Thoracic aorta (tissue), 2 donors: ENCODE data around the gene SSTR3. TPM values are rescaled to one million over a fixed set of nuclear protein-coding genes. Genes with fewer than 3 reads are reported as not detected.

Experiments used
- ATAC-seq: fragments of 150-250 bp; one replicate; pipeline ENCODE4 v1.8.0; 2017; ENCODE audit warnings: low read depth; ENCODE audit not compliant: insufficient number of reproducible peaks, low FRiP score
- DNase-seq: peaks from one replicate; pipeline ENCODE4 v3.0.0-alpha.2; 2020; ENCODE audit warnings: low spot score
- H3K27ac ChIP-seq, 2 donors: fragments of 200-600 bp; sonication (generic); 1 replicate in 1 of 2; 2 replicates in 1 of 2; pipeline ENCODE4 v1.5.1; 2016; ENCODE audit warnings: mild to moderate bottlenecking in 2 of 2, moderate library complexity in 2 of 2
- H3K27me3 ChIP-seq: fragments of 200-600 bp; sonication (generic); replicated peaks from 2 replicates; pipeline ENCODE4 v1.6.0; 2016; ENCODE audit warnings: mild to moderate bottlenecking; ENCODE audit not compliant: insufficient read depth
- H3K36me3 ChIP-seq: fragments of 200-600 bp; sonication (generic); one replicate; pipeline ENCODE4 v1.5.1; 2016
- H3K4me1 ChIP-seq, 2 donors: fragments of 200-600 bp; sonication (generic); 1 replicate in 1 of 2; 2 replicates in 1 of 2; pipeline versions ENCODE4 v1.5.1 to v1.6.0; 2016; ENCODE audit warnings: low read depth in 2 of 2, mild to moderate bottlenecking in 1 of 2; ENCODE audit not compliant: control insufficient read depth in 1 of 2
- H3K4me3 ChIP-seq: fragments of 200-600 bp; sonication (generic); 2 replicates; pipeline ENCODE4 v1.5.1; 2016; ENCODE audit warnings: mild to moderate bottlenecking
- H3K9me3 ChIP-seq: fragments of 200-600 bp; sonication (generic); 2 replicates; pipeline ENCODE4 v1.5.1; 2016
- total RNA-seq, 2 donors: library from RNA; depleted of rRNA; stranded (reverse); fragments of >200 nt; gene quantifications; one replicate each; pipeline versions ENCODE4 v1.1.0 to v1.2.3, GENCODE V29; 2016
- TF ChIP-seq, protein P1 (sequence below): fragments of 200-600 bp; sonication (generic); IDR thresholded peaks from one replicate; pipeline ENCODE4 v1.5.1; 2019; ENCODE audit warnings: antibody characterized with exemption

The SSTR3 gene
- total RNA-seq, 2 donors from 2014 or later: not detected

DNA sequence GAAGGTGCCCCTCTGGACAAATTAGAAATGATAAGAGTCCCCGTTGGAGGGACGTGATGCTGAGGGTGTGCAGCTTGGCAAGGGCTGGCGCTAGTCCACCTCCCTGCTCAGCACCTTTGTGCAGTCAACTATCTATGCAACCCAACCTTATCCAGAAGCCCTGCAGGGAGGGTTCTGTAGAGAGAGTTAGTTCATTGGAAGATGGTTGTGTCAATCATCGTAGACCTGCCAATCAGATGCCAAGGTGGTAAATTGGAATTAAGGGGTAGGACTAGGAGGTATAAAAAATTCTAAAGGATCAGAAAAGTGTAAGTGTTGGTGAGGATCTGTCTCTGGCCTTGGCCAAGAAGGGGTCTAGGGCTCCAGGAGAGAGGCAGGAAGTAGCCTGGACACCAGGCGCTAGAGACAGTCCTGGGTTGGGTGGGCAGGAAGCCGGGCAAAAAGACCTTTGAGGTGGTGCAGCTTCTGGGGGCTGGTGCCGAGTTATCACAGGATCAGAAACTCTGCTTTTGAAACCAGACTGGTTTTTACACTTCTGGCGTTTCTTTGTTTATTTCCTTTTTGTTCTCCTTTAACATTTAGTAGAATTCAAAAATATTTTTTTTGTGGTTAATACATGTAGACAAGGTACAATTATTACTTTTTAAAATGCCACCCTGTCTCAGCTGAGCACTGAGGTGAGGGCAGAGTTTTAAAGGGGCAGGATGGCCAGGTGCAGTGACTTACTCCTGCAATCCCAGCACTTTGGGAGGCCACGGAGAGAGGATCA lies 25.9 kb downstream of the SSTR3 start:
- DNase-seq (no peak), ATAC-seq (no peak)
- H3K9me3 ChIP-seq: no peaks in the 10 kb centered on the region
- peak overlapping the region in 1 of 2 donors; percentile 82 for H3K27ac ChIP-seq
- peaks cover 24 to 29% of the 10 kb centered on the region in 2 donors for H3K4me1 ChIP-seq
- no peaks in the 10 kb centered on the region for H3K36me3 ChIP-seq
- H3K4me3 ChIP-seq: no peak overlapping the region
- TF ChIP-seq, protein P1, sequence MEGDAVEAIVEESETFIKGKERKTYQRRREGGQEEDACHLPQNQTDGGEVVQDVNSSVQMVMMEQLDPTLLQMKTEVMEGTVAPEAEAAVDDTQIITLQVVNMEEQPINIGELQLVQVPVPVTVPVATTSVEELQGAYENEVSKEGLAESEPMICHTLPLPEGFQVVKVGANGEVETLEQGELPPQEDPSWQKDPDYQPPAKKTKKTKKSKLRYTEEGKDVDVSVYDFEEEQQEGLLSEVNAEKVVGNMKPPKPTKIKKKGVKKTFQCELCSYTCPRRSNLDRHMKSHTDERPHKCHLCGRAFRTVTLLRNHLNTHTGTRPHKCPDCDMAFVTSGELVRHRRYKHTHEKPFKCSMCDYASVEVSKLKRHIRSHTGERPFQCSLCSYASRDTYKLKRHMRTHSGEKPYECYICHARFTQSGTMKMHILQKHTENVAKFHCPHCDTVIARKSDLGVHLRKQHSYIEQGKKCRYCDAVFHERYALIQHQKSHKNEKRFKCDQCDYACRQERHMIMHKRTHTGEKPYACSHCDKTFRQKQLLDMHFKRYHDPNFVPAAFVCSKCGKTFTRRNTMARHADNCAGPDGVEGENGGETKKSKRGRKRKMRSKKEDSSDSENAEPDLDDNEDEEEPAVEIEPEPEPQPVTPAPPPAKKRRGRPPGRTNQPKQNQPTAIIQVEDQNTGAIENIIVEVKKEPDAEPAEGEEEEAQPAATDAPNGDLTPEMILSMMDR: no peak
- H3K27me3 ChIP-seq: no peaks in the 10 kb centered on the region

DNA sequence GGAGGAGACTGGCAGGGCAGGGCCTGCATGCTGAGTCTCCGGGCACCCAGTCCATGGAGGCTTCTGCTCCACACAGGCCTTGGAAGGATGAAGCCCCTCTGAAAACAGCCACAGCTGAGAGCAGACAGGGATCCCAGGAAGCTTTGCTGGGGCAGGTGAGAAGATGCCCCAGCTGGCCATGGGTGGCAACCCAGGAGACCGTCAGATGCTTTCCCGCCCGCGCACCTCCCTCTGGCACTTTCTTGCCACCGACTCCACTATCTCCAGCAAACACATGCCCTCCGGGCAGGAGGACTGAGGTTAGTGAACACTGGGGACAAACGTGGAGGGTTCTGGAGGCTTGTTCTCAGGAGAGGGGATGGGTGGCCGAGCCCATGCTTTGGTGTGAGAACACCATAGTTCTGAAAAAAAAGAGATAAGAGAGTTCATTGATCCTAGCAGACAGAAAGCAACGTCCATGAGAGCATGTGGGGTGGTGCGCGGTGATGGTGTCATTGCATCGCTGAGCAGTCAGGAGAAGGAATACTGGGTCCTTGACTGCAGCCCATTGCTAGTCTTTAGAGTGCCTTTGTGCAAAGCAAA lies 26.5 kb downstream of the SSTR3 start:
- no peak overlapping the region for H3K27ac ChIP-seq
- no peaks in the 10 kb centered on the region for H3K36me3 ChIP-seq
- no peak for DNase-seq
- H3K4me1 ChIP-seq: peaks cover 24 to 29% of the 10 kb centered on the region in 2 donors
- no peaks in the 10 kb centered on the region for H3K9me3 ChIP-seq
- TF ChIP-seq, protein P1: no peak
- no peak for ATAC-seq
- no peak overlapping the region for H3K4me3 ChIP-seq
- no peaks in the 10 kb centered on the region for H3K27me3 ChIP-seq

DNA sequence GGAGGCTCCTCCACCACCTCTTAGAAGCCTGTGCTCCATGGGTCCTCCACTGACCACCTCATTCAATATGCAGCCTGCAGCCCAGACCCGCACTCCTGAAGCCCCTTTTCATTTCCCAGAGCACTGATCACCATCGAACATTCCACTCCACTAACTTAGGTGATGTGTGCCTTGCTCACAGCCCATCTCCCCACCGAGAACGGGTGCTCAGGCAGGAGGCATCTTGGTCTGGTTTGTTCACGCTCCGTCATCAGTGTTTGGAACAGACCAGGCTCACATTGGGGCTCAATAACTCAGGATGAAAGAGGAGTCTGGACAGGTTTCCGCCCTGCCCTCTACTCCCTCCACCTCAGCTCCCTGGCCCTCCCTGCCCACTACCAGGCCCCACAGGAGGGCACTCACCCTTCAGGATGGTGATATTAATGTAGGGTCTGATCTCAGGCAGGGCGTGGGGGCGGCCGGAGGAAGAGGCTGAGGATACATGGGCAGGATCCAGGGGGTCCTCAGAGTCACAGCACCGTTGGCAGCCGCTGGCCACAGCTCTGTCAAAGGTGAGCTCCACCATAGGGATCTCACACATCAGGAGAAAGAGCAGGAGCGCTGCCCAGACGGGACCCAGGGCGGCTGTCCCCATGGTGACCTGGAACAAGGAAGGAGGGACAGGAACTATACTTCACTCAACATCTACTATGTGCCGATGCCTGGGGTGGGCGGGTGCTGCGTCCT lies 27.3 kb downstream of the SSTR3 start:
- Histone ChIP-seq H3K4me1 (peaks cover 24 to 29% of the 10 kb centered on the region in 2 donors), H3K27me3 (no peaks in the 10 kb centered on the region), H3K36me3 (no peaks in the 10 kb centered on the region), H3K9me3 (no peaks in the 10 kb centered on the region), H3K4me3 (no peak overlapping the region), H3K27ac (no peak overlapping the region)
- DNase-seq (no peak), ATAC-seq (no peak)
- TF ChIP-seq, protein P1: no peak

DNA sequence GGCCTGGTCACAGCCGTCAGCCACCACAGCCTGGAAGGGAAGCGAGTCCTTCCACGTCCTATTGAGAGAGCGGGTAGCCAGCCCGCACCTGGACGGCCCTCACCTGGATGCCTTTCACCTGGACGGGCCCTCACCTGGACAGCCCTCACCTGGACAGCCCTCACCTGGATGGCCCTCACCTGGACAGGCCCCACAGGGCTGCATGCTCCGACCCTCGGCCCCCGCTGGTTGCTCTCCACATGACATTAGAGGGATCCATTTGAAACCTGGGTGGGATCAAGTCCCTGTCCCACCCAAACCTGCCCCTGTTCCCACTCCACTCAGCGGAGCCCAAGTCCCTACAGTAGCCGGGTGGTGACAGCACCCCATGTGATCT lies 27.9 kb downstream of the SSTR3 start:
- TF ChIP-seq, protein P1: no peak
- Histone ChIP-seq H3K9me3 (no peaks in the 10 kb centered on the region), H3K27me3 (no peaks in the 10 kb centered on the region), H3K4me1 (peaks cover 24 to 28% of the 10 kb centered on the region in 2 donors), H3K4me3 (no peak overlapping the region), H3K36me3 (no peaks in the 10 kb centered on the region), H3K27ac (no peak overlapping the region)
- no peak for ATAC-seq
- no peak for DNase-seq
